GM12891 (cell line): ENCODE measurements around the gene ARHGAP12.

Experiments used
- PAX5 ChIP-seq: IDR thresholded peaks from 2 replicates; pipeline ENCODE4 v1.6.1; 2011; ENCODE audit warnings: low read length, moderate library complexity, mild to moderate bottlenecking; ENCODE audit not compliant: insufficient read depth, severe bottlenecking
- POLR2A ChIP-seq: IDR thresholded peaks from 2 replicates; pipeline ENCODE4 v1.6.1; 2011; ENCODE audit warnings: low read depth, low read length, control low read depth
- POLR2AphosphoS5 ChIP-seq: IDR thresholded peaks from 2 replicates; pipeline ENCODE4 v1.6.1; 2011; ENCODE audit warnings: low read depth, low read length, control low read depth
- POU2F2 ChIP-seq: IDR thresholded peaks from 2 replicates; pipeline ENCODE4 v1.6.1; 2011; ENCODE audit warnings: low read depth, mild to moderate bottlenecking, control low read depth, low read length, moderate library complexity
- SPI1 ChIP-seq: IDR thresholded peaks from 2 replicates; pipeline ENCODE4 v1.6.1; 2011; ENCODE audit warnings: low read depth, low read length, control low read depth
- TAF1 ChIP-seq: IDR thresholded peaks from 2 replicates; pipeline ENCODE4 v1.6.1; 2011; ENCODE audit warnings: low read depth, low read length, control low read depth

- TF ChIP-seq POLR2AphosphoS5 (no peak), TAF1 (no peak), POLR2A (no peak), PAX5 (no peak), SPI1 (no peak), POU2F2 (no peak)
These were observed 14.3 kb downstream of the ARHGAP12 start for GRCh38 chr10:31914370-31914769.
